HEK293 (cell line): Measurements from ENCODE around the gene CLSTN1.

Experiments used
- CTCF ChIA-PET: fragments of 350-600 bp; formaldehyde crosslinking; extraction: SDS; loops from one replicate; lab custom pipeline; 2021; ENCODE audit warnings: antibody characterized with exemption; lab: Yijun Ruan, JAX
- POLR2A ChIA-PET: fragments of 300-600 bp; formaldehyde crosslinking; extraction: SDS; loops from one replicate; lab custom pipeline; 2020; ENCODE audit warnings: antibody characterized with exemption, inconsistent platforms; lab: Yijun Ruan, JAX
- H3K27ac ChIP-seq: fragments of 200-500 bp; sonication (Bioruptor generic); 2 replicates; pipeline ENCODE4 v1.5.1; 2014; ENCODE audit warnings: low read depth, low read length, control low read depth, inconsistent platforms; ENCODE audit errors: extremely low read depth
- H3K36me3 ChIP-seq, 2 experiments: fragments of 200-500 bp in 1 of 2; sonication (Bioruptor generic) in 1 of 2; 1 replicate in 1 of 2; 2 replicates in 1 of 2; pipeline ENCODE4 v1.5.1; 2014 to 2017; ENCODE audit warnings: inconsistent platforms in 2 of 2, low read length in 2 of 2; ENCODE audit not compliant: control insufficient read depth in 2 of 2, insufficient read depth in 1 of 2
- H3K4me1 ChIP-seq: fragments of 200-500 bp; sonication (Bioruptor generic); 2 replicates; pipeline ENCODE4 v1.5.1; 2014; ENCODE audit warnings: mild to moderate bottlenecking, low read length, inconsistent platforms; ENCODE audit not compliant: control insufficient read depth, insufficient read depth
- H3K4me3 ChIP-seq: 2 replicates; pipeline ENCODE4 v1.5.1; 2011; ENCODE audit warnings: low read depth, mild to moderate bottlenecking, control low read depth, low read length, moderate library complexity
- H3K9me3 ChIP-seq: fragments of 200-500 bp; sonication (Bioruptor generic); 2 replicates; pipeline ENCODE4 v1.5.1; 2014; ENCODE audit warnings: low read depth, low read length, inconsistent platforms; ENCODE audit not compliant: control insufficient read depth, insufficient read depth
- BCL11A ChIP-seq: fragments of 450-650 bp; formaldehyde crosslinking; IDR thresholded peaks from 2 replicates; pipeline ENCODE4 v1.5.1; 2016; ENCODE audit warnings: low read depth, missing biosample characterization, missing genetic modification characterization
- KLF7 ChIP-seq: fragments of 450-650 bp; formaldehyde crosslinking; IDR thresholded peaks from 2 replicates; pipeline ENCODE4 v1.5.1; 2016; ENCODE audit warnings: missing biosample characterization, missing genetic modification characterization, borderline replicate concordance
- KLF8 ChIP-seq: fragments of 450-650 bp; formaldehyde crosslinking; IDR thresholded peaks from 2 replicates; pipeline ENCODE4 v1.5.1; 2016; ENCODE audit warnings: missing biosample characterization, missing genetic modification characterization
- YY2 ChIP-seq: fragments of 450-650 bp; formaldehyde crosslinking; IDR thresholded peaks from 2 replicates; pipeline ENCODE4 v1.5.1; 2016; ENCODE audit warnings: missing biosample characterization, missing genetic modification characterization
- ZFP3 ChIP-seq: fragments of 450-650 bp; formaldehyde crosslinking; IDR thresholded peaks from 2 replicates; pipeline ENCODE4 v1.5.1; 2016; ENCODE audit warnings: low read depth, missing biosample characterization, missing genetic modification characterization
- ZNF121 ChIP-seq: fragments of 450-650 bp; formaldehyde crosslinking; IDR thresholded peaks from 2 replicates; pipeline ENCODE4 v1.5.1; 2016; ENCODE audit warnings: missing biosample characterization, missing genetic modification characterization
- ZNF184 ChIP-seq: fragments of 450-650 bp; IDR thresholded peaks from 2 replicates; pipeline ENCODE4 v1.5.1; 2018; ENCODE audit warnings: missing biosample characterization, mild to moderate bottlenecking, missing genetic modification characterization
- ZNF2 ChIP-seq: fragments of 450-650 bp; formaldehyde crosslinking; IDR thresholded peaks from 2 replicates; pipeline ENCODE4 v1.5.1; 2016; ENCODE audit warnings: missing biosample characterization, missing genetic modification characterization
- ZNF211 ChIP-seq: fragments of 450-650 bp; formaldehyde crosslinking; IDR thresholded peaks from 2 replicates; pipeline ENCODE4 v1.5.1; 2016; ENCODE audit warnings: low read depth, missing biosample characterization, missing genetic modification characterization
- ZNF302 ChIP-seq: fragments of 450-650 bp; formaldehyde crosslinking; IDR thresholded peaks from 2 replicates; pipeline ENCODE4 v1.5.1; 2016; ENCODE audit warnings: missing biosample characterization, missing genetic modification characterization, low read depth
- ZNF404 ChIP-seq: fragments of 450-650 bp; formaldehyde crosslinking; IDR thresholded peaks from 2 replicates; pipeline ENCODE4 v1.5.1; 2017; ENCODE audit warnings: missing biosample characterization, missing genetic modification characterization
- ZNF426 ChIP-seq: fragments of 450-650 bp; formaldehyde crosslinking; IDR thresholded peaks from 2 replicates; pipeline ENCODE4 v1.5.1; 2017; ENCODE audit warnings: missing biosample characterization, missing genetic modification characterization, mild to moderate bottlenecking, inconsistent platforms, moderate library complexity
- ZNF660 ChIP-seq: fragments of 450-650 bp; IDR thresholded peaks from 2 replicates; pipeline ENCODE4 v1.5.1; 2018; ENCODE audit warnings: missing biosample characterization, mild to moderate bottlenecking, missing genetic modification characterization
- ZNF837 ChIP-seq: fragments of 450-650 bp; formaldehyde crosslinking; IDR thresholded peaks from 2 replicates; pipeline ENCODE4 v1.5.1; 2016; ENCODE audit warnings: missing biosample characterization, missing genetic modification characterization
- TF ChIP-seq, protein P1 (sequence below): fragments of 450-650 bp; formaldehyde crosslinking; IDR thresholded peaks from 2 replicates; pipeline ENCODE4 v1.5.1; 2016; ENCODE audit warnings: missing biosample characterization, missing genetic modification characterization
- TF ChIP-seq, protein P2 (sequence below): fragments of 450-650 bp; formaldehyde crosslinking; IDR thresholded peaks from 2 replicates; pipeline ENCODE4 v1.5.1; 2016; ENCODE audit warnings: missing biosample characterization, missing genetic modification characterization, borderline replicate concordance

Gene CLSTN1

DNA sequence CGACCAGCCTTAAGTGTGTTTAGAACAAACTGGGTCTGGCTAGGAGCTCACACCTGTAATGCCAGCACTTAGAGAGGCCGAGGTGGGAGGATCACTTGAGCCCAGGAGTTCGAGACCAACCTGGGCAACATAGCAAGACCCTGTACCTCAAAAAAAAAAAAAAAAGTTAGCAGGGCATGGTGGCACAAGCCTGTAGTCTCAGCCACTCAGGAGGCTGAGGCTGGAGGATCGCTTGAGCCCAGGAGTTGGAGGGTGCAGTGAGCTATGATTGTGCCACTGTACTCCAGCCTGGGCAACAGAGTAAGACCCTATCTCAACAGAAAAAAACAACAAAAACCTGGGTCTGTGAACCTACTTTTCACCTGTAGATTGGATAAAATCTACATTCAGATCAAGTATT lies 117.6 kb downstream of the CLSTN1 start:
- Histone ChIP-seq H3K4me1 (no peaks in the 10 kb centered on the region), H3K36me3 (no peaks in the 10 kb centered on the region), H3K27ac (no peak overlapping the region), H3K9me3 (no peaks in the 10 kb centered on the region), H3K4me3 (no peak overlapping the region)
- CTCF ChIA-PET = interaction anchor here (0.6 kb wide), 1 partner anchor 22 kb away, joined by 4 read pairs; no protein-coding TSS in a partner anchor
- POLR2A ChIA-PET = no interaction called here
- TF ChIP-seq ZNF837 (tag by site-specific recombination) = no peak
- no peak for TF ChIP-seq BCL11A (tag by site-specific recombination)
- no peak for TF ChIP-seq YY2
- no peak for TF ChIP-seq ZNF426 (tag by site-specific recombination)
- TF ChIP-seq ZNF121 (tag by site-specific recombination) = peak; percentile 94
- no peak for TF ChIP-seq KLF8

- no peak overlapping the region for H3K4me3 ChIP-seq
- H3K27ac ChIP-seq = no peak overlapping the region
- no peaks in the 10 kb centered on the region for H3K4me1 ChIP-seq
- no peaks in the 10 kb centered on the region for H3K36me3 ChIP-seq
- TF ChIP-seq ZNF302 (tag by site-specific recombination) (no peak), ZNF660 (tag by site-specific recombination) (no peak), ZNF2 (tag by site-specific recombination) (no peak), ZNF837 (tag by site-specific recombination) (no peak), ZFP3 (tag by site-specific recombination) (no peak), ZNF211 (tag by site-specific recombination) (no peak), KLF7 (no peak), ZNF404 (tag by site-specific recombination) (no peak), ZNF184 (tag by site-specific recombination) (no peak)
- TF ChIP-seq, protein P1, sequence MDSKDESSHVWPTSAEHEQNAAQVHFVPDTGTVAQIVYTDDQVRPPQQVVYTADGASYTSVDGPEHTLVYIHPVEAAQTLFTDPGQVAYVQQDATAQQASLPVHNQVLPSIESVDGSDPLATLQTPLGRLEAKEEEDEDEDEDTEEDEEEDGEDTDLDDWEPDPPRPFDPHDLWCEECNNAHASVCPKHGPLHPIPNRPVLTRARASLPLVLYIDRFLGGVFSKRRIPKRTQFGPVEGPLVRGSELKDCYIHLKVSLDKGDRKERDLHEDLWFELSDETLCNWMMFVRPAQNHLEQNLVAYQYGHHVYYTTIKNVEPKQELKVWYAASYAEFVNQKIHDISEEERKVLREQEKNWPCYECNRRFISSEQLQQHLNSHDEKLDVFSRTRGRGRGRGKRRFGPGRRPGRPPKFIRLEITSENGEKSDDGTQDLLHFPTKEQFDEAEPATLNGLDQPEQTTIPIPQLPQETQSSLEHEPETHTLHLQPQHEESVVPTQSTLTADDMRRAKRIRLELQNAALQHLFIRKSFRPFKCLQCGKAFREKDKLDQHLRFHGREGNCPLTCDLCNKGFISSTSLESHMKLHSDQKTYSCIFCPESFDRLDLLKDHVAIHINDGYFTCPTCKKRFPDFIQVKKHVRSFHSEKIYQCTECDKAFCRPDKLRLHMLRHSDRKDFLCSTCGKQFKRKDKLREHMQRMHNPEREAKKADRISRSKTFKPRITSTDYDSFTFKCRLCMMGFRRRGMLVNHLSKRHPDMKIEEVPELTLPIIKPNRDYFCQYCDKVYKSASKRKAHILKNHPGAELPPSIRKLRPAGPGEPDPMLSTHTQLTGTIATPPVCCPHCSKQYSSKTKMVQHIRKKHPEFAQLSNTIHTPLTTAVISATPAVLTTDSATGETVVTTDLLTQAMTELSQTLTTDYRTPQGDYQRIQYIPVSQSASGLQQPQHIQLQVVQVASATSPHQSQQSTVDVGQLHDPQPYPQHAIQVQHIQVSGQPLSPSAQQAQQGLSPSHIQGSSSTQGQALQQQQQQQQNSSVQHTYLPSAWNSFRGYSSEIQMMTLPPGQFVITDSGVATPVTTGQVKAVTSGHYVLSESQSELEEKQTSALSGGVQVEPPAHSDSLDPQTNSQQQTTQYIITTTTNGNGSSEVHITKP (tag by site-specific recombination) = no peak
- TF ChIP-seq, protein P2, sequence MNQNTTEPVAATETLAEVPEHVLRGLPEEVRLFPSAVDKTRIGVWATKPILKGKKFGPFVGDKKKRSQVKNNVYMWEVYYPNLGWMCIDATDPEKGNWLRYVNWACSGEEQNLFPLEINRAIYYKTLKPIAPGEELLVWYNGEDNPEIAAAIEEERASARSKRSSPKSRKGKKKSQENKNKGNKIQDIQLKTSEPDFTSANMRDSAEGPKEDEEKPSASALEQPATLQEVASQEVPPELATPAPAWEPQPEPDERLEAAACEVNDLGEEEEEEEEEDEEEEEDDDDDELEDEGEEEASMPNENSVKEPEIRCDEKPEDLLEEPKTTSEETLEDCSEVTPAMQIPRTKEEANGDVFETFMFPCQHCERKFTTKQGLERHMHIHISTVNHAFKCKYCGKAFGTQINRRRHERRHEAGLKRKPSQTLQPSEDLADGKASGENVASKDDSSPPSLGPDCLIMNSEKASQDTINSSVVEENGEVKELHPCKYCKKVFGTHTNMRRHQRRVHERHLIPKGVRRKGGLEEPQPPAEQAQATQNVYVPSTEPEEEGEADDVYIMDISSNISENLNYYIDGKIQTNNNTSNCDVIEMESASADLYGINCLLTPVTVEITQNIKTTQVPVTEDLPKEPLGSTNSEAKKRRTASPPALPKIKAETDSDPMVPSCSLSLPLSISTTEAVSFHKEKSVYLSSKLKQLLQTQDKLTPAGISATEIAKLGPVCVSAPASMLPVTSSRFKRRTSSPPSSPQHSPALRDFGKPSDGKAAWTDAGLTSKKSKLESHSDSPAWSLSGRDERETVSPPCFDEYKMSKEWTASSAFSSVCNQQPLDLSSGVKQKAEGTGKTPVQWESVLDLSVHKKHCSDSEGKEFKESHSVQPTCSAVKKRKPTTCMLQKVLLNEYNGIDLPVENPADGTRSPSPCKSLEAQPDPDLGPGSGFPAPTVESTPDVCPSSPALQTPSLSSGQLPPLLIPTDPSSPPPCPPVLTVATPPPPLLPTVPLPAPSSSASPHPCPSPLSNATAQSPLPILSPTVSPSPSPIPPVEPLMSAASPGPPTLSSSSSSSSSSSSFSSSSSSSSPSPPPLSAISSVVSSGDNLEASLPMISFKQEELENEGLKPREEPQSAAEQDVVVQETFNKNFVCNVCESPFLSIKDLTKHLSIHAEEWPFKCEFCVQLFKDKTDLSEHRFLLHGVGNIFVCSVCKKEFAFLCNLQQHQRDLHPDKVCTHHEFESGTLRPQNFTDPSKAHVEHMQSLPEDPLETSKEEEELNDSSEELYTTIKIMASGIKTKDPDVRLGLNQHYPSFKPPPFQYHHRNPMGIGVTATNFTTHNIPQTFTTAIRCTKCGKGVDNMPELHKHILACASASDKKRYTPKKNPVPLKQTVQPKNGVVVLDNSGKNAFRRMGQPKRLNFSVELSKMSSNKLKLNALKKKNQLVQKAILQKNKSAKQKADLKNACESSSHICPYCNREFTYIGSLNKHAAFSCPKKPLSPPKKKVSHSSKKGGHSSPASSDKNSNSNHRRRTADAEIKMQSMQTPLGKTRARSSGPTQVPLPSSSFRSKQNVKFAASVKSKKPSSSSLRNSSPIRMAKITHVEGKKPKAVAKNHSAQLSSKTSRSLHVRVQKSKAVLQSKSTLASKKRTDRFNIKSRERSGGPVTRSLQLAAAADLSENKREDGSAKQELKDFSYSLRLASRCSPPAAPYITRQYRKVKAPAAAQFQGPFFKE (tag by site-specific recombination) = no peak
- ChIA-PET CTCF (no interaction called here), POLR2A (no interaction called here)
- H3K9me3 ChIP-seq = no peaks in the 10 kb centered on the region
These were observed 118.2 kb downstream of the CLSTN1 start for GRCh38 chr1:9705337-9706093.
